Islet of Langerhans (tissue), 1 donor: ENCODE data around the gene CNPPD1.
A peak's percentile ranks its signal among the peaks of the same experiment; 100 is the strongest.

Experiments used
- FAIRE-seq: peaks from one replicate; lab custom pipeline; 2011; peaks lifted over from hg19 to GRCh38; lab: Jason Lieb, UNC

The CNPPD1 gene

GRCh38 chr2:219179601-219180465 is 3.1 kb upstream of the CNPPD1 start:
- FAIRE-seq, result no peak

GRCh38 chr2:219178377-219179175 is 1.9 kb upstream of the CNPPD1 start:
- no peak for FAIRE-seq

GRCh38 chr2:219177552-219178376 is 1.0 kb upstream of the CNPPD1 start, which contains the start of gene RETREG2:
Gene RETREG2 (plus strand): TSS chr2:219178275. CDS start chr2:219178353, 78 bp downstream.
- peak; percentile 13 for FAIRE-seq

- FAIRE-seq, result no peak
Measured at GRCh38 chr2:219175928-219176817, 552 bp downstream of the CNPPD1 start.

- no peak for FAIRE-seq
Measured at GRCh38 chr2:219175486-219175885, 1.2 kb downstream of the CNPPD1 start.

- no peak for FAIRE-seq
Measured at GRCh38 chr2:219174801-219175200, 1.9 kb downstream of the CNPPD1 start.

- FAIRE-seq, result no peak
Measured at GRCh38 chr2:219174146-219174545, 2.6 kb downstream of the CNPPD1 start.

- FAIRE-seq, result no peak
Measured at GRCh38 chr2:219173176-219173575, 3.5 kb downstream of the CNPPD1 start.

- FAIRE-seq, result no peak
Measured at GRCh38 chr2:219172231-219173154, 4.2 kb downstream of the CNPPD1 start.

GRCh38 chr2:219171231-219171651 is 5.5 kb downstream of the CNPPD1 start:
- FAIRE-seq, result no peak

GRCh38 chr2:219169930-219170654 is 6.6 kb downstream of the CNPPD1 start, which contains the start of gene SLC23A3:
Gene SLC23A3 (minus strand): TSS chr2:219170029. CDS start chr2:219169984, 45 bp downstream.
- FAIRE-seq, result no peak

GRCh38 chr2:219168932-219169331 is 7.8 kb downstream of the CNPPD1 start:
- FAIRE-seq, result no peak

- FAIRE-seq, result no peak
Measured at GRCh38 chr2:219168526-219168925, 8.2 kb downstream of the CNPPD1 start.

- FAIRE-seq, result no peak
Measured at GRCh38 chr2:219167997-219168396, 8.7 kb downstream of the CNPPD1 start.

GRCh38 chr2:219165058-219165911 is 11.4 kb downstream of the CNPPD1 start:
- no peak for FAIRE-seq

- no peak for FAIRE-seq
Measured at GRCh38 chr2:219163156-219163555, 13.6 kb downstream of the CNPPD1 start.

- no peak for FAIRE-seq
Measured at GRCh38 chr2:219161097-219161496, 15.6 kb downstream of the CNPPD1 start.
